CD8-positive, alpha-beta memory T cell (primary cell): ENCODE results near the gene MMEL1. TPM values are rescaled to one million over a fixed set of nuclear protein-coding genes. Genes with fewer than 3 reads are reported as not detected.

Experiments used
- CTCF ChIA-PET: fragments of 350-600 bp; sonication (Branson Sonifier 250); formaldehyde crosslinking; loops from one replicate; lab custom pipeline; 2021; ENCODE audit warnings: antibody characterized with exemption; lab: Charles Lee
- POLR2A ChIA-PET: fragments of 350-600 bp; sonication (Branson Sonifier 250); formaldehyde crosslinking; loops from one replicate; lab custom pipeline; 2021; ENCODE audit warnings: antibody characterized with exemption; lab: Charles Lee
- DNase-seq, 5 donors: peaks; one replicate each; pipeline versions ENCODE4 v3.0.0 to v3.0.0-alpha.2; 2020 to 2022; ENCODE audit warnings: mixed read lengths in 1 of 5
- H3K27ac ChIP-seq: one replicate; pipeline ENCODE4 v1.7.0; 2013; ENCODE audit warnings: low read depth, mild to moderate bottlenecking, low read length, moderate library complexity
- H3K27me3 ChIP-seq: 2 replicates; pipeline ENCODE4 v1.7.0; 2013; ENCODE audit warnings: low read length, mild to moderate bottlenecking; ENCODE audit not compliant: insufficient read depth, poor library complexity, severe bottlenecking
- H3K36me3 ChIP-seq: 2 replicates; pipeline ENCODE4 v1.7.0; 2013; ENCODE audit warnings: mild to moderate bottlenecking, low read length, moderate library complexity; ENCODE audit not compliant: insufficient read depth
- H3K4me1 ChIP-seq: 2 replicates; pipeline ENCODE4 v1.7.0; 2013; ENCODE audit warnings: mild to moderate bottlenecking, low read length, moderate library complexity; ENCODE audit not compliant: insufficient read depth
- H3K4me3 ChIP-seq: 2 replicates; pipeline ENCODE4 v1.7.0; 2013; ENCODE audit warnings: mild to moderate bottlenecking, low read length
- H3K9me3 ChIP-seq: 2 replicates; pipeline ENCODE4 v1.7.0; 2013; ENCODE audit warnings: mild to moderate bottlenecking, low read length
- H3K27ac Mint-ChIP-seq, 8 donors: one replicate each; pipeline ENCODE4 v1.8.0; 2020 to 2021; ENCODE audit warnings: mixed read lengths in 8 of 8, mild to moderate bottlenecking in 6 of 8, inconsistent platforms in 3 of 8, moderate library complexity in 3 of 8
- H3K27me3 Mint-ChIP-seq, 2 donors: one replicate each; pipeline ENCODE4 v1.8.0; 2020 to 2021; ENCODE audit warnings: mixed read lengths in 2 of 2, mild to moderate bottlenecking in 1 of 2, moderate library complexity in 1 of 2
- H3K36me3 Mint-ChIP-seq, 3 donors: one replicate each; pipeline ENCODE4 v1.8.0; 2020 to 2021; ENCODE audit warnings: mixed read lengths in 3 of 3, inconsistent platforms in 1 of 3, mild to moderate bottlenecking in 1 of 3
- H3K4me1 Mint-ChIP-seq, 3 donors: one replicate each; pipeline ENCODE4 v1.8.0; 2020 to 2021; ENCODE audit warnings: mixed read lengths in 3 of 3, inconsistent platforms in 1 of 3, mild to moderate bottlenecking in 1 of 3
- H3K4me3 Mint-ChIP-seq, 7 donors: one replicate each; pipeline ENCODE4 v1.8.0; 2020 to 2021; ENCODE audit warnings: mixed read lengths in 7 of 7, mild to moderate bottlenecking in 6 of 7, moderate library complexity in 4 of 7, inconsistent platforms in 2 of 7
- H3K9me3 Mint-ChIP-seq, 5 donors: one replicate each; pipeline ENCODE4 v1.8.0; 2020 to 2022; ENCODE audit warnings: mixed read lengths in 5 of 5, mild to moderate bottlenecking in 3 of 5, moderate library complexity in 2 of 5, inconsistent platforms in 1 of 5
- polyA plus RNA-seq: library from polyadenylated mRNA; unstranded; fragments of 300-500 nt; fragmentation: Illumina TruSeq; gene quantifications from one replicate; pipeline ENCODE4 v1.2.3, GENCODE V29; 2021
- total RNA-seq, 2 experiments: library from RNA; stranded (reverse); gene quantifications; one replicate each; pipeline ENCODE4 v1.2.3, GENCODE V29; 2021

The MMEL1 gene
- total and polyA plus RNA-seq, 3 experiments from 2014 or later: 0.44 to 6.8 TPM; not detected in 1

GRCh38 chr1:2585318-2586092 lies 47.3 kb downstream of the MMEL1 start:
- H3K27ac ChIP-seq: peak overlapping the region; percentile 95
- Mint-ChIP-seq H3K4me3 (peak overlapping the region; percentile 86 to 99 (median 93)), H3K36me3 (peaks cover 0 to 22% (median 0%) of the 10 kb centered on the region in 3 donors), H3K27ac (peak overlapping the region; percentile 86 to 98 (median 98)), H3K27me3 (no peaks in the 10 kb centered on the region), H3K9me3 (no peaks in the 10 kb centered on the region), H3K4me1 (peaks cover 27 to 58% (median 31%) of the 10 kb centered on the region in 3 donors)
- POLR2A ChIA-PET: interaction anchor here (0.7 to 4.3 kb wide), 12 partner anchors 8 to 1618 kb away, joined by 3 to 48 read pairs (median 4); partner anchors contain the start of genes MORN1, PANK4, RER1 and TNFRSF14
- no peaks in the 10 kb centered on the region for H3K9me3 ChIP-seq
- H3K4me1 ChIP-seq: peaks cover 38% of the 10 kb centered on the region
- CTCF ChIA-PET: interaction anchor here (0.8 to 4.0 kb wide), 11 partner anchors 8 to 391 kb away, joined by 3 to 34 read pairs (median 5); partner anchors contain the start of genes FAAP20, MORN1, PANK4 and RER1
- peak overlapping the region; percentile 94 for H3K4me3 ChIP-seq
- peak; percentile 60 to 85 (median 81) for DNase-seq
- H3K27me3 ChIP-seq: no peaks in the 10 kb centered on the region
- no peaks in the 10 kb centered on the region for H3K36me3 ChIP-seq

- H3K4me3 Mint-ChIP-seq: peak overlapping the region; percentile 86 to 99 (median 93)
- Histone ChIP-seq H3K36me3 (no peaks in the 10 kb centered on the region), H3K27ac (peak overlapping the region; percentile 95), H3K4me3 (peak overlapping the region; percentile 94), H3K27me3 (no peaks in the 10 kb centered on the region), H3K9me3 (no peaks in the 10 kb centered on the region), H3K4me1 (peaks cover 41% of the 10 kb centered on the region)
- POLR2A ChIA-PET: interaction anchor here (0.6 to 4.3 kb wide), 9 partner anchors 22 to 193 kb away, joined by 3 to 48 read pairs (median 7); partner anchors contain the start of genes MORN1, PANK4, RER1 and TNFRSF14
- H3K4me1 Mint-ChIP-seq: peaks cover 29 to 61% (median 34%) of the 10 kb centered on the region in 3 donors
- peak overlapping the region; percentile 86 to 98 (median 98) for H3K27ac Mint-ChIP-seq
- peak in 2 of 5 donors; percentile 23 to 36 for DNase-seq
- H3K36me3 Mint-ChIP-seq: peaks cover 0 to 17% (median 0%) of the 10 kb centered on the region in 3 donors
- CTCF ChIA-PET: interaction anchor here (1.1 to 4.0 kb wide), 10 partner anchors 11 to 390 kb away, joined by 3 to 34 read pairs (median 6); partner anchors contain the start of genes FAAP20, MORN1, RER1 and TNFRSF14
- H3K9me3 Mint-ChIP-seq: no peaks in the 10 kb centered on the region
- no peaks in the 10 kb centered on the region for H3K27me3 Mint-ChIP-seq
These were observed 48.0 kb downstream of the MMEL1 start for GRCh38 chr1:2584686-2585317.

- Histone ChIP-seq H3K4me1 (peaks cover 50% of the 10 kb centered on the region), H3K27ac (no peak overlapping the region), H3K9me3 (no peaks in the 10 kb centered on the region), H3K27me3 (no peaks in the 10 kb centered on the region), H3K36me3 (no peaks in the 10 kb centered on the region), H3K4me3 (no peak overlapping the region)
- Mint-ChIP-seq H3K4me3 (peak overlapping the region in 6 of 7 donors; percentile 12 to 97 (median 92)), H3K4me1 (peaks cover 35 to 70% (median 43%) of the 10 kb centered on the region in 3 donors), H3K36me3 (peaks cover 0 to 9% (median 1%) of the 10 kb centered on the region in 3 donors), H3K27me3 (peaks cover 0 to under 1% of the 10 kb centered on the region in 2 donors), H3K9me3 (no peaks in the 10 kb centered on the region), H3K27ac (peak overlapping the region; percentile 86 to 98 (median 98))
- ChIA-PET CTCF (interaction anchor here (1.1 to 4.0 kb wide), 5 partner anchors 28 to 389 kb away, joined by 3 to 34 read pairs (median 7); partner anchors contain the start of genes FAAP20 and TNFRSF14), POLR2A (interaction anchor here (0.6 to 4.3 kb wide), 5 partner anchors 21 to 60 kb away, joined by 3 to 48 read pairs (median 5); partner anchors contain the start of genes PANK4 and TNFRSF14)
- peak in 3 of 5 donors; percentile 31 to 75 (median 66) for DNase-seq
These were observed 48.9 kb downstream of the MMEL1 start for GRCh38 chr1:2583871-2584351.

DNA sequence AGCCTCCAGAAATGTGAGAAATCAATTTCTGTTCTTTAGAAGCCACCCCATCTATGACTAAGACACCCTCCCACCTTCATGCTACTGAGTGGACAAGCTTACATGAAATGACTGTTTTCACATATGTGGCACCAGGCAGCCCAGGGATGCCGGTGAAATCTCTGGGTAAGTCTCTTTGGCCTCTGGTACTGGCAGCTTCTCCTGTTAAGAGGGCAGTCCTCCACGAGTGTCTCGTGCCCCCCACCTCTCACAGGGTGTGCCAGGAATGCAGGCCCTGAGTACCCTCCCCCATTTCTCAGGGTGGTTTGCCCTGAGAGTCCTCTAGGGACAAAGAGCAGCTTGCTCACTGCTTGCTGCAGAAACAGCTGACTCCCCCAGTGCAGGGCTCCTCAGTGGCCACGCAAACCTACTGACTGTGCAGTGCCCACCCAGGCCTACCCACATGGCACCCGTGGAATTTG lies 49.5 kb downstream of the MMEL1 start:
- Histone ChIP-seq H3K9me3 (no peaks in the 10 kb centered on the region), H3K4me1 (peaks cover 56% of the 10 kb centered on the region), H3K27ac (no peak overlapping the region), H3K4me3 (no peak overlapping the region), H3K36me3 (no peaks in the 10 kb centered on the region), H3K27me3 (no peaks in the 10 kb centered on the region)
- peak in 1 of 5 donors; percentile 42 for DNase-seq
- H3K27me3 Mint-ChIP-seq: peaks cover 0 to 2% of the 10 kb centered on the region in 2 donors
- H3K36me3 Mint-ChIP-seq: peaks cover 0 to 7% (median 5%) of the 10 kb centered on the region in 3 donors
- peak overlapping the region in 4 of 7 donors; percentile 18 to 94 (median 63) for H3K4me3 Mint-ChIP-seq
- POLR2A ChIA-PET: interaction anchor here (1.2 kb wide), 1 partner anchor 20 kb away, joined by 5 read pairs; no protein-coding TSS in a partner anchor
- H3K9me3 Mint-ChIP-seq: no peaks in the 10 kb centered on the region
- H3K27ac Mint-ChIP-seq: peak overlapping the region; percentile 86 to 98 (median 96)
- peaks cover 40 to 71% (median 49%) of the 10 kb centered on the region in 3 donors for H3K4me1 Mint-ChIP-seq
- CTCF ChIA-PET: interaction anchor here (0.6 to 4.0 kb wide), 3 partner anchors 28 to 168 kb away, joined by 3 to 34 read pairs (median 4); partner anchors contain the start of gene TNFRSF14

DNA sequence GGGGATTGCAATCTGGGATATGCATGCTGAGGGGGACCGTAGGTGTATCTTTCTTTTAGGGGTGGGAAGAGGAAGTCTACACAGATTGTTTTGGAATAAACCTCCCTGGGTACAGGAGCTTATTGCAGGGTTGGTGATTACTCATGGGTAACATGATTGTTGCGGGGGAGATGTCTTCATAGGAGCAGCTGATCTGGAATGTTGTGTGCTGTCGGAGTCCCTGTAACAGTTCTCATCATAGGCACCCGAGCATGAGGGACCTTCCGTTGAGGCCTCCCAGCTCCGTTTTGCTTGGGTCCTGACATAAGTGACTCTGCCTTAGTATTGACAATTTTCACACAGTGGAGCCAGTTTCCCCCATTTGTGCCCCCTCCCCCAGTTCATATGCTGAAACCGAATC lies 50.4 kb downstream of the MMEL1 start:
- Mint-ChIP-seq H3K4me3 (peak overlapping the region in 1 of 7 donors; percentile 57), H3K9me3 (no peaks in the 10 kb centered on the region), H3K27me3 (peaks cover 0 to 4% of the 10 kb centered on the region in 2 donors), H3K4me1 (peaks cover 45 to 72% (median 56%) of the 10 kb centered on the region in 3 donors), H3K36me3 (peaks cover 0 to 7% (median 5%) of the 10 kb centered on the region in 3 donors), H3K27ac (peak overlapping the region in 7 of 8 donors; percentile 43 to 95 (median 78))
- Histone ChIP-seq H3K27me3 (no peaks in the 10 kb centered on the region), H3K4me3 (no peak overlapping the region), H3K4me1 (peaks cover 60% of the 10 kb centered on the region), H3K36me3 (no peaks in the 10 kb centered on the region), H3K9me3 (no peaks in the 10 kb centered on the region), H3K27ac (no peak overlapping the region)
- CTCF ChIA-PET: interaction anchor here (0.8 to 1.2 kb wide), 2 partner anchors 26 to 34 kb away, joined by 3 read pairs; partner anchors contain the start of gene TNFRSF14
- POLR2A ChIA-PET: no interaction called here
- DNase-seq: no peak

GRCh38 chr1:2580691-2581090 lies 52.1 kb downstream of the MMEL1 start:
- Mint-ChIP-seq H3K9me3 (no peaks in the 10 kb centered on the region), H3K36me3 (peaks cover 0 to 5% (median 2%) of the 10 kb centered on the region in 3 donors), H3K4me1 (peaks cover 52 to 74% (median 60%) of the 10 kb centered on the region in 3 donors), H3K4me3 (no peak overlapping the region), H3K27me3 (peaks cover 0 to 4% of the 10 kb centered on the region in 2 donors), H3K27ac (peak overlapping the region in 6 of 8 donors; percentile 36 to 87 (median 57))
- Histone ChIP-seq H3K4me1 (peaks cover 68% of the 10 kb centered on the region), H3K36me3 (no peaks in the 10 kb centered on the region), H3K9me3 (no peaks in the 10 kb centered on the region), H3K4me3 (no peak overlapping the region), H3K27me3 (no peaks in the 10 kb centered on the region), H3K27ac (no peak overlapping the region)
- POLR2A ChIA-PET: interaction anchor here (1.0 kb wide), 1 partner anchor 19 kb away, joined by 3 read pairs; no protein-coding TSS in a partner anchor
- CTCF ChIA-PET: interaction anchor here (1.0 kb wide), 1 partner anchor 165 kb away, joined by 3 read pairs; no protein-coding TSS in a partner anchor
- DNase-seq: peak in 1 of 5 donors; percentile 39

GRCh38 chr1:2578758-2579118 lies 54.1 kb downstream of the MMEL1 start:
- H3K9me3 Mint-ChIP-seq: peaks cover 0 to under 1% (median 0%) of the 10 kb centered on the region in 5 donors
- peaks cover 36 to 55% (median 41%) of the 10 kb centered on the region in 3 donors for H3K4me1 Mint-ChIP-seq

More at GRCh38 chr1:2578758-2579118, 54.1 kb downstream of the MMEL1 start:
- peaks cover 0 to 5% (median under 1%) of the 10 kb centered on the region in 3 donors for H3K36me3 Mint-ChIP-seq
- CTCF ChIA-PET: interaction anchor here (1.5 to 3.9 kb wide), 4 partner anchors 7 to 23 kb away, joined by 4 to 30 read pairs (median 8); partner anchors contain the start of gene TNFRSF14
- H3K27ac Mint-ChIP-seq: peak overlapping the region; percentile 93 to 100 (median 97)
- Histone ChIP-seq H3K36me3 (no peaks in the 10 kb centered on the region), H3K4me3 (peak overlapping the region; percentile 60), H3K27me3 (no peaks in the 10 kb centered on the region), H3K9me3 (no peaks in the 10 kb centered on the region), H3K4me1 (peaks cover 51% of the 10 kb centered on the region), H3K27ac (peak overlapping the region; percentile 71)
- H3K4me3 Mint-ChIP-seq: peak overlapping the region; percentile 75 to 89 (median 80)
- POLR2A ChIA-PET: interaction anchor here (0.9 to 1.8 kb wide), 4 partner anchors 13 to 32 kb away, joined by 3 to 12 read pairs (median 6); partner anchors contain the start of gene TNFRSF14
- no peak for DNase-seq
- H3K27me3 Mint-ChIP-seq: peaks cover 0 to 4% of the 10 kb centered on the region in 2 donors
